NCI-H2107 treated with DMSO at 0.1 percent for 48 hours (cell line): ENCODE data around the gene ELK3.

Experiments
- DNase-seq: peaks from one replicate; lab custom pipeline; 2025; ENCODE audit not compliant: unreplicated experiment; lab: John Stamatoyannopoulos, UW

Gene ELK3

GRCh38 chr12:96187956-96188355 is 6.2 kb upstream of the ELK3 start:
- DNase-seq, result no peak

DNA sequence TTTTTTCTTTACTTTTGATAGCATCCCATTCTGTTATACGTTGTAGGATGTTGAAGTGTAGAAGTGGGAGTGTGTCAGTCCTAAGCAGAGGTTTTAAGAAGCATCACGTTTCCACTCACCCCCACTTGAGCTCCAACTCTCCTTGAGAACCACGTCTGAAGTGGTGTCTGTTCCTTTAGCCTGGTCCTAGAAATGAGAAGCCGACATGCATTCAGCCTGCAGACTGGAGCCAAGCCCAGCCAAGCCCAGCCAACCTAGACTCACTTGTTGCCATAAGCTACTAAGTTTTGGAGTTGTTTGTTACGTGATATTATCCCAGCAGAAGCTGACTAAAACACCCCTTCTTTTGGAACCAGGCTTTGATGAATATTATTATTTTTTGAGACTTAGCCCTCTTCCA is 4.4 kb upstream of the ELK3 start:
- DNase-seq, result no peak

DNA sequence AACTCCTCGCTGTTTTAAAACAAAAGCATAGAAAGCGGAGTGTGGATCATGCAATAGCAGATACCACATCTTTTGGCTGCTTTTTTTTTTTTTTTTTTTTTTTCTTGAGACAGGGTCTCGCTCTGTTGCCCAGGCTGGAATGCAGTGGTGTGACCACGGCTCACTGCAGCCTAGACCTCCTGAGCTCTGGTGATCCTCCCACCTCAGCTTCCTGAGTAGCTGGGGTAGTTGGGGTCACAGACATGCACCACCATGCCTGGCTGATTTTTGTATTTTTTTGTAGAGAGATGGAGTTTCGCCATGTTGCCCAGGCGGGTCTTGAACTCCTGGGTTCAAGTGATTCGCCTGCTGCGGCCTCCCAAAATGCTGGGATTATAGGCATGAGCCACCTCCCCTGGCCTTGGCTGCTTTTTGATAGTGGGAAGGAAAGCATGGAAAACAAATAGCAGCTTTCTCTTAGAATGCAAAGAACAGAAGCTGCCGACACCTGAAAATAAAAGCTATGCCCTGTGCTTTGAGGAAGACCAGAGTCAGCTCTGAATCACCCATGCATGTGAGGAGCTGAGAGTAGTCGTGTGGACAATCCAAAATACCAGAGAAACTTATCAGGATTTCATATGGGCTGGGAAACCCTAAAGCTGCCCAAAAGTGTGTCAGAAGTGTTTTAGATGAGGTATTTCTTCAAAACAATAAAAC is 3.6 kb upstream of the ELK3 start:
- no peak for DNase-seq

DNA sequence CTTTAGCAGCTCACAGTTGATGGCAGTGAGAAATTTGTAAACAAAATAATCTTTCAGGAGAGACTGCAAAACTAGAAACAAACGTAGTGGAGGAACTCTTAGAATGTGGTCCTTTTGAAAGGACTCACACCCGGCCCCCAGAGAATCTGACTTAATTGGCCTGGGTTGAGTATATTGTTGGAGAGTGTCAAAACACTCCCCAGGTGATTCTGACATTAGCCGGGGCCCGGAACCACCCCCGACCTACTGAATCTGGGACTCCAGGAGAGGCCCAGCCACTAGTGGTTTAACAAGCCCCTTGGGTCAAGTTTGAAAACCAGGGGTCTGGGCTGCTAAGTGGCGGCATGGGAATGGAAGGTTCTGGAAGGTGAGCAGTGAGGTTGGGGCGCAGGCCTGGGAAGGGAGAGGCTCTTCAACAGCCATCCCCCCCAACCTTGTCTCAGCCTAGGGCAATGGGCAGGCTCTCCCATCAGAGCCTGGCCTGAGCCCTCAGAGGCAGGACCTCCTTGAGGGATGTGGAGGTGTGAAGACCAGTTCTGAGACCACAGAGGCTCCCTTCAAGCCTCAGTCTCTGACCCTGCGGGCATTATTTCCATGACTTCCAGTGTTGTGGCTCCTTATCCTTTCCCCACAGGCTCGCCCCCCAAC is 1.1 kb upstream of the ELK3 start:
- DNase-seq, result no peak

DNA sequence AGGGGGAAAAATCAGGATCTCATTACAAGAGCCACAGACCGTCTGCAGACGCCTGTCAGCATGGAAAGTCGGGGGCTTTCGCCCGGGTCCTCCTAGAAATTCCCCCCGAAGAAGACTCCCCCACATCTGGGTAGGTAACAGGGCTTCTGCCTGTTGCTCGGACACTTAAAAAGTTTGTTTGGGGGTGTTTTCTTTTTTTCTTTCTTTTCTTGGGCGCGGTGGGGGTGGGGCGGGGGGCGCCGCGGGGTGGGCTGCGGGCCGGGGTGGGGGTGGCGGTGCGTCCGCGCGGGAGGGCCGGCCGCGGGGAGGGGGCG is 358 bp downstream of the ELK3 start:
- no peak for DNase-seq

- no peak for DNase-seq
Measured at GRCh38 chr12:96194971-96195844, 1.0 kb downstream of the ELK3 start.

GRCh38 chr12:96195845-96196451 is 1.8 kb downstream of the ELK3 start:
- no peak for DNase-seq

DNA sequence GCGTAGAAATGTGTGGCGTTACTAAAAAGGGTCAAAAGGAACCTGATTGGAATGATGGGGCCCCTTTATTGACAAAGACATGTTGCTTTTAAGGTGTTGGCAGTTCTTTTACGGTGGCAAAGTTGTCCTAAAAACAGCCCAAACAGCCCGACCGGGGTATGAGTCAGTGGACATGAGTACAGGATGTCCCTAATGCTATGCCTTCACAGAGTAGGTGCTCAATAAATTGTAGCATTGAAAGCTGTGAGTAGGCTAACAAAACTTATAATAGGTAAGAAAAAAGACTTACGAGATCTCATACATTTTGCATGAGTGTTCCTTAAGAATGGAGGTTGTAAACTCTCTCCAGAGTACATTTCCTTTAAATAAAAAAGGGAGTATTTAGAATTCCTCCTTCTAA is 2.6 kb downstream of the ELK3 start:
- no peak for DNase-seq

GRCh38 chr12:96197503-96198272 is 3.5 kb downstream of the ELK3 start:
- DNase-seq, result no peak

DNA sequence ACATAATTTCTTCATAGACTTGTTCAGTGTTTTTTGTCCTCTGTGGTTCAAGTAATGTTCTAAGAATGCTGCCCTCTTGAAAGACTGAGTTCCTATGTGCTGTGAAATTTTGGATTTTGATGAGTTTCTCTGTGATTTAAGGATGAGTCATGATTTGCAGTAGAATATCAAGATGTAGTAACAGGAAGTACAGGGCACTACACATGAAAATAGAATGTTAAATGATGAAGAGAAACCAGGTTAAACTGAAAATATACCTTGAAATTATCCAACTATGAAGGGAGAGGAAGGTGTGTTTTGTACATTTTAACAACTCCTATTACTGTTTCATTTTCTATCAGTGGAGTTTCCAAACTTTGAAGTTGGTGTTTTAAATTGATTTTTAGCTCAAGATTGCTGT is 4.8 kb downstream of the ELK3 start:
- no peak for DNase-seq

DNA sequence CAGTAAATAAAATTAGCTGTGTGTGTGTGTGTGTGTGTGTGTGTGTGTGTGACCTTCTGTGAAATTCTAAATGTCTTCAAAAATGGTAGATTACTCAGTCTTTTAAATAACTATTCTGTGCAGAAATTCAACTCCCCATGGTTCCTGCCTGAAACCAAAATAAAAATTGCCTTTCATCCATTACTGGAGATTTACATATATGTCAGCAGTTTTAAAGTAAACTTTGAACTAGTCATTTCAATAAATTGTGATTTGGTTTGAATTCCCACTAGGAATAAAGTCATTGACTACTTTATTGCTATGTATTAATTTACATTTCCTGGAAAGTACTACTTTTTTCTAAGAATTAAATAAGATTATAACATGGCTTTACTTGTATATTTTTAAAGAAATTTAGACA is 5.3 kb downstream of the ELK3 start:
- no peak for DNase-seq

DNA sequence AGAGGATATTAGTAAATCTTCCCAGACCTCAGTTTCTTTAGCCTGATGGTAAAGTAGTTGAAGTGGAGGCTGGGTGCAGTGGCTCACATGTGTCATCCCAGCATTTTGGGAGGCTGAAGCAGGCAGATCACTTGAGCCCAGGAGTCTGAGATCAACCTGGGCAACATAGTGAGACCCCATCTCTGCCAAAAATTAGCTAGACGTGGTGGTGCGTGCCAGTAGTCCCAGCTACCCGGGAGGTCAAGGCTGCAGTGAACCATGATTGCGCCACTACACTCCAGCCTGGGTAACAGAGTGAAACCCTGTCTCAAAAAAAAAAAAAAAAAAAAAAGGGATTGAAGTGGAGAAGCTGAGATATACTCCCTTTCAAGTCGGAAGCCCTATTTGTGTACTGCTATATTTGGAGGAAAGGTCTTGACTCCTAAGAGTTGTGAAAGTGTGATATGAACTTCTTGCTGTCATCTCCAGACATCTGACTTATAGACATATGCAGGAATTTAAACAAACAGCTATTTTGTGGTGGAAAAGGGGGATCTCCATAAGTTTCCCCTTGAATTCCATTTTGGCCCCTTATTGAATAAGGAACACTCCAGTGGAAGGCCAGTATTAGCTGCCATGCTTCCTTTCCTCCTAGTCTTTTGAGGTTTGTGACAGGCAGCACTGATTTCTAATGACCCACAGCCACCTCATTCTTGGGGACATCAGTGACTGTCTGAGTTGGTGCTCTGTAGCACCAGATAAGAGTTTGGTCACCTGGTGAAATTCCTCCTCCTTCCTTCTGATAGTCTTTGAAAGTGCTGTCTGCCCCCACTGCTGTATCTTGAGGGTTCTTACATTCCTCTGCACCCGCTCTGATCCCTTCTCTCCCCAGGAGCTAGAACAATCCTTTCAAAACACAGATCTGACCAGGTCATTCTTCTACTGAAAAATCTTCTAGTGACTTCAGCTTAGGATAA is 7.4 kb downstream of the ELK3 start:
- DNase-seq, result no peak

DNA sequence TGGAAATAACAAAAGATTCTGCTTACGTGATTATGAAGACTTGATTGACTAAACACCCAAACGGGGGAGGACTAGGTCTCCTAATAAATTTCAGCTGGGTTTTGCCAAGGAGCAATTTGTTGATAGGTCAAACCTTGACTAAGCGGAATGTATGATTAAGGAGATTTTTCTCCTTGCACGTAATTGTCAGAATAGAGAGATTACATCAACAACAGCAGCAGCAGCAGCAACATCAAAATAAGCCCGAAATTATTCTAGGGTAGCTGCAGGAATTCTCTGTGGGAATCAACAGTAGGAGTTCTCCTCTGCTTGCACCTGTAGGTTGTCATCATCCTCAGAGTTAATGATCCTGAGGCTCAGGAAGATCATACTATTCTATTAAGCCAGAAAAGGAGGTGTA is 10.2 kb downstream of the ELK3 start:
- no peak for DNase-seq

GRCh38 chr12:96205908-96206307 is 11.7 kb downstream of the ELK3 start:
- DNase-seq, result no peak

DNA sequence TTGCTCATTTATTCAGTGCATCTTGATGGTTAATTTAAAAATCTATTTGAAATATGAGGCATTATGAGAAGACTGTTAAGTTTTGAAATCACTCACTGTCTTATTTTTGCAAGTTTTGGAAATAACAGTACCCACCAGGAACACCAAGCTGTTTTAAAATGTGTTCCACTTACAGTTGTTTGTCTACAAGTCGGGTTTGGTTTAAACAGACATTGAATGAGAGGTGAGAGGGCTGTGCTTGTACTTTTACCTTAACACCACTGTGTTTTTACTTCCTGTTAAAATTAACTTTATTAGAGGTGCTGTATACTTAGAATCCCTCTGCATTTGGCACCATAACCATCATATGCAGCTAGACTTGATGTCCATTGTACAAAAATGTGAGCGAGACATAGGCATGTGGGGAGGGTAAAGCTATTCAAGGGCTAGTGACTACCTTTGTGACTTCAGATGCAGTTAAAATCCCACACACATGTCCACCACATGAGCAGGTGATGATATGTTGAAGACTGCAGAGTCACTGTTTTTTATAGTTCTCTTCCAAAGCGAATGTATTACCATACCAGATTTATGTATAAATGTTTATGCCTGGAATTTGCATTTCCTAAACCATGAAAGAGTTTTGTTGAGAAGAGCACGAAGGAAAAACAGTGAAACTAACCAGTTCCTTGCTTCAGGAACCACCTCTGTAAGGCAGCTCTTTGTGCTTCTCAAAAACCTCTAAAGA is 12.9 kb downstream of the ELK3 start:
- DNase-seq, result no peak

- no peak for DNase-seq
Measured at GRCh38 chr12:96208346-96208745, 14.2 kb downstream of the ELK3 start.

DNA sequence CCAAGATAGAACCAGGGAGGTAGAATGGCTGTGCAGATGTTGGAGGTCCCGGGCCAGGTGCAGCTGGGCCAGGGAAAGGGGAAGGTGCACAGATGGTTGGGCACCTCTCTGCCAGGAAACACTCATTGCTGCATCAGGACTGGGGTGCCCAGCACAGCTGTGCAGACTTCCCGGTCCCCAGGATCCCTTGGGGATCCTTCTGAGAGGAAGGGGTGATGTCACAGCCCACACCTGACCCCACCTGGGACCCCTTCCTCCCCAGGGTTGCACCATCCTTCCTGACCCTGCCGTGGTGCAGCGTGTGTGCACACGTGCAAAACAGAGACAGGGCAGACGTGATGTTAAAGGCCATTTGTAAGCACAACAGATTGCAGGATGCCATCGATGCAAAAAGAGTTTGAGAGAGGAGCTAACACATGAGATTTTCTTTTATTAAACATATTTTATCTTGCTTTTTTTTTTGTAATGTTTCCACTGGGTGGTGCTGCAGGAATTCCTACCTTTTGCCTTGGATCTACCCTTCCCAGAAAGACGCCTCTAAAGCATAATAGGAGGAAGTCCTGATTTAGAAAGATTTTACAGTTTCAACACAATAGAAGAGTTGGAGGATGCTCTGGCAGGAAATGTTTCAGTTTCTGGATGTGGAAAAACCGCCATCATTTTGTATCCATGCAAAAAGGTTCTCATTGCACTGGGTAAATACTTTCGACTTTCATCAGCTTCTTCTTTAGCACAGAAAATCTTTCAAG is 14.8 kb downstream of the ELK3 start:
- no peak for DNase-seq

DNA sequence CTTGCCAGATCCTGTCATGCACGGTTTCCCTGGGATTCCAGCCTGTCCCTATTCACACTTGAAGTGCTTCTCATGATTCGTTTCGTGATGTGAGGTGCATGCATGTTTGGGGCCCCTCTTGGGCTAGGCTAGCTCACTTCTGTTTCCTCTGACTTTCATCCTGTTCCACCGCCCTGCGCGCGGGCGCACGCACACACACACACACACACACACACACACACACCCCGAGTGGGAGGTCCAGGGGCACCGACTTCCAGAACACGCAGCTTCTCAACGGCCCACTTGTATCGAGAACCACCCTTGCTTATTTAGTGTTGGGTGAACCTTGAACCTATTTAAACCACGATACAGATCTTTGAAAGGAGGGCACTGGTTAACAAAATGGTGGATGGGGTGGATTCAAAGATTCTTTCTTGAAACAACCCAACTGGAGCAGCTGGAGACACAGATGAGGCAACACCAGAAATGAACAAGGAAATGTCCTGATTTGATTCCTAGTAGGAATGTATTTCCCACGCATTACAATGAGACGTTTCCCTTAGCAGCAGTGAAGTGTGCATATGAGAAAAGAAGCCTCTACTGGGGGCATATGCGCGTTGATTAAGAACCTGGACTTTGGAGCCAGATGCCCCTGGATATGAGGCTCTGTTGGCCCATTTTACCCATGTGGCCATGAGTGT is 16.3 kb downstream of the ELK3 start:
- no peak for DNase-seq
